Measurements from ENCODE around the gene CD33. TPM values are rescaled to one million over a fixed set of nuclear protein-coding genes. Genes with fewer than 3 reads are reported as not detected.
A peak's percentile ranks its signal among the peaks of the same experiment; 100 is the strongest.

The CD33 gene
- total and polyA plus RNA-seq, 9 of the 15 experiments (the other 6 are each of a cell fraction or from before 2014, with no cell fraction given) = 36.1 to 88.6 (median 49.6) TPM

DNA sequence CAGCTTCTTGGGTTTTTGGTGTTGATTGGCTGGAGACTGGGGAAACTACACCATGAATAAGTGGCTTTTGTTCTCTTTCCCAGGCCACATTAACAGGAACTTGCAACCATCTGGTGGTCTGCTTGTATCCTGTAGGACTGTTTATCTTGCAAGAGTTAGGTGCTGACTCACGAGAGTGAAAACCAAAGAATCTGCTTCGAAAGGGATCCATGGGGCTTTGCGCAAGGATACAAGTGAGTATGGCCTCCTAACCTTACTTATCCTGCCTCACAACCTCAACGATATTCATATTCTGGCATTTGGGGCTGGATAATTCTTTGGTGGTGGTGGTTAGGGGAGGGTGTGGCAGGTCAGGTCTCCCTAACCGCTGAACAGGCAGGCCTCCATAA, 21.3 kb downstream of the CD33 start (continued):
- TF ChIP-seq CXXC5 (CRISPR knock-in tag; IDR thresholded peaks at IDR 0.05) (no peak), TRIM24 (IDR thresholded peaks at IDR 0.05) (peak in 1 of 2 experiments; percentile 51; a peak in 1 of 4 replicates), CBFA2T3 (IDR thresholded peaks at IDR 0.05) (peak; percentile 76), TEAD1 (CRISPR knock-in tag; IDR thresholded peaks at IDR 0.05) (no peak), FOSL1 (tag; conservative IDR thresholded peaks at IDR 0.05) (peak; percentile 27; the same call in 1 of the 2 replicates), CBFA2T2 (conservative IDR thresholded peaks at IDR 0.05) (peak; percentile 46; the same call in 1 of the 2 replicates), RHOXF2B (CRISPR knock-in tag; conservative IDR thresholded peaks at IDR 0.05) (no peak)
- TF ChIP-seq, protein P1, sequence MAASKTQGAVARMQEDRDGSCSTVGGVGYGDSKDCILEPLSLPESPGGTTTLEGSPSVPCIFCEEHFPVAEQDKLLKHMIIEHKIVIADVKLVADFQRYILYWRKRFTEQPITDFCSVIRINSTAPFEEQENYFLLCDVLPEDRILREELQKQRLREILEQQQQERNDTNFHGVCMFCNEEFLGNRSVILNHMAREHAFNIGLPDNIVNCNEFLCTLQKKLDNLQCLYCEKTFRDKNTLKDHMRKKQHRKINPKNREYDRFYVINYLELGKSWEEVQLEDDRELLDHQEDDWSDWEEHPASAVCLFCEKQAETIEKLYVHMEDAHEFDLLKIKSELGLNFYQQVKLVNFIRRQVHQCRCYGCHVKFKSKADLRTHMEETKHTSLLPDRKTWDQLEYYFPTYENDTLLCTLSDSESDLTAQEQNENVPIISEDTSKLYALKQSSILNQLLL (CRISPR knock-in tag; IDR thresholded peaks at IDR 0.05; ENCODE audit: borderline replicate concordance) = no peak
- TF ChIP-seq, protein P2, sequence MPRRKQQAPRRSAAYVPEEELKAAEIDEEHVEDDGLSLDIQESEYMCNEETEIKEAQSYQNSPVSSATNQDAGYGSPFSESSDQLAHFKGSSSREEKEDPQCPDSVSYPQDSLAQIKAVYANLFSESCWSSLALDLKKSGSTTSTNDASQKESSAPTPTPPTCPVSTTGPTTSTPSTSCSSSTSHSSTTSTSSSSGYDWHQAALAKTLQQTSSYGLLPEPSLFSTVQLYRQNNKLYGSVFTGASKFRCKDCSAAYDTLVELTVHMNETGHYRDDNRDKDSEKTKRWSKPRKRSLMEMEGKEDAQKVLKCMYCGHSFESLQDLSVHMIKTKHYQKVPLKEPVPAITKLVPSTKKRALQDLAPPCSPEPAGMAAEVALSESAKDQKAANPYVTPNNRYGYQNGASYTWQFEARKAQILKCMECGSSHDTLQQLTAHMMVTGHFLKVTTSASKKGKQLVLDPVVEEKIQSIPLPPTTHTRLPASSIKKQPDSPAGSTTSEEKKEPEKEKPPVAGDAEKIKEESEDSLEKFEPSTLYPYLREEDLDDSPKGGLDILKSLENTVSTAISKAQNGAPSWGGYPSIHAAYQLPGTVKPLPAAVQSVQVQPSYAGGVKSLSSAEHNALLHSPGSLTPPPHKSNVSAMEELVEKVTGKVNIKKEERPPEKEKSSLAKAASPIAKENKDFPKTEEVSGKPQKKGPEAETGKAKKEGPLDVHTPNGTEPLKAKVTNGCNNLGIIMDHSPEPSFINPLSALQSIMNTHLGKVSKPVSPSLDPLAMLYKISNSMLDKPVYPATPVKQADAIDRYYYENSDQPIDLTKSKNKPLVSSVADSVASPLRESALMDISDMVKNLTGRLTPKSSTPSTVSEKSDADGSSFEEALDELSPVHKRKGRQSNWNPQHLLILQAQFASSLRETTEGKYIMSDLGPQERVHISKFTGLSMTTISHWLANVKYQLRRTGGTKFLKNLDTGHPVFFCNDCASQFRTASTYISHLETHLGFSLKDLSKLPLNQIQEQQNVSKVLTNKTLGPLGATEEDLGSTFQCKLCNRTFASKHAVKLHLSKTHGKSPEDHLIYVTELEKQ (CRISPR knock-in tag; IDR thresholded peaks at IDR 0.05) = no peak
